ENCODE measurements around the gene MITF. TPM values are rescaled to one million over a fixed set of nuclear protein-coding genes. Genes with fewer than 3 reads are reported as not detected.
A peak's percentile ranks its signal among the peaks of the same experiment; 100 is the strongest.

Gene MITF
- total and polyA plus RNA-seq, 3 donors from 2014 or later = 5.5 to 9.0 (median 5.8) TPM

DNA sequence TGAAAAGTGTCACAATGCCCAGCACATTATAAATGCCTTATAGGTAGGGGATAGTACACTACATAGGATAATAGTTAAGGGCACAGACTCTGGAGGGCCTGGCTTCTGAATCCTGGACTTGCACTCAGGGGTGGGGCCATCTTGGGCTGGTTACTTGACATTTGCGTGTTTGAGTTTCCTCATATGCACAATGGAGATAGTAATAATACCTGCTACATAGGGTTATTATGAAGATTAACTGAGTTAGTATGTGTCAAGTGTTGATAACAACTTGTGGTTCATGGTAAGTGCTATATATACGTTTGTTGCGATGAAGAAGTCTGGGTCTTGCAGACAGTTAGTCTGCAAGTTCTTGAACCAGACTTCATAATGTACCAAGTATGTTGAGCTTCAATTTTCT, 37.0 kb downstream of the MITF start:
- intact Hi-C loops (cut with DNase I; ENCODE audit: low total_unique reads) = no loop called here
- H3K27me3 ChIP-seq = no peaks in the 10 kb centered on the region
- no peak for TF ChIP-seq POLR2A (IDR thresholded peaks at IDR 0.05)
- TF ChIP-seq, protein P1, sequence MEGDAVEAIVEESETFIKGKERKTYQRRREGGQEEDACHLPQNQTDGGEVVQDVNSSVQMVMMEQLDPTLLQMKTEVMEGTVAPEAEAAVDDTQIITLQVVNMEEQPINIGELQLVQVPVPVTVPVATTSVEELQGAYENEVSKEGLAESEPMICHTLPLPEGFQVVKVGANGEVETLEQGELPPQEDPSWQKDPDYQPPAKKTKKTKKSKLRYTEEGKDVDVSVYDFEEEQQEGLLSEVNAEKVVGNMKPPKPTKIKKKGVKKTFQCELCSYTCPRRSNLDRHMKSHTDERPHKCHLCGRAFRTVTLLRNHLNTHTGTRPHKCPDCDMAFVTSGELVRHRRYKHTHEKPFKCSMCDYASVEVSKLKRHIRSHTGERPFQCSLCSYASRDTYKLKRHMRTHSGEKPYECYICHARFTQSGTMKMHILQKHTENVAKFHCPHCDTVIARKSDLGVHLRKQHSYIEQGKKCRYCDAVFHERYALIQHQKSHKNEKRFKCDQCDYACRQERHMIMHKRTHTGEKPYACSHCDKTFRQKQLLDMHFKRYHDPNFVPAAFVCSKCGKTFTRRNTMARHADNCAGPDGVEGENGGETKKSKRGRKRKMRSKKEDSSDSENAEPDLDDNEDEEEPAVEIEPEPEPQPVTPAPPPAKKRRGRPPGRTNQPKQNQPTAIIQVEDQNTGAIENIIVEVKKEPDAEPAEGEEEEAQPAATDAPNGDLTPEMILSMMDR (IDR thresholded peaks at IDR 0.05) = no peak
- no peaks in the 10 kb centered on the region for H3K36me3 ChIP-seq (ENCODE audit: low read depth, missing control alignments)
- 89 to 96% methylated on average over 3 of the region's 3 CpGs for WGBS, 2 donors
- H3K9me3 ChIP-seq = no peaks in the 10 kb centered on the region
- no peak for DNase-seq
- H3K4me1 ChIP-seq = no peaks in the 10 kb centered on the region
- no peak overlapping the region for H3K4me3 ChIP-seq
- no peak overlapping the region for H3K27ac ChIP-seq

DNA sequence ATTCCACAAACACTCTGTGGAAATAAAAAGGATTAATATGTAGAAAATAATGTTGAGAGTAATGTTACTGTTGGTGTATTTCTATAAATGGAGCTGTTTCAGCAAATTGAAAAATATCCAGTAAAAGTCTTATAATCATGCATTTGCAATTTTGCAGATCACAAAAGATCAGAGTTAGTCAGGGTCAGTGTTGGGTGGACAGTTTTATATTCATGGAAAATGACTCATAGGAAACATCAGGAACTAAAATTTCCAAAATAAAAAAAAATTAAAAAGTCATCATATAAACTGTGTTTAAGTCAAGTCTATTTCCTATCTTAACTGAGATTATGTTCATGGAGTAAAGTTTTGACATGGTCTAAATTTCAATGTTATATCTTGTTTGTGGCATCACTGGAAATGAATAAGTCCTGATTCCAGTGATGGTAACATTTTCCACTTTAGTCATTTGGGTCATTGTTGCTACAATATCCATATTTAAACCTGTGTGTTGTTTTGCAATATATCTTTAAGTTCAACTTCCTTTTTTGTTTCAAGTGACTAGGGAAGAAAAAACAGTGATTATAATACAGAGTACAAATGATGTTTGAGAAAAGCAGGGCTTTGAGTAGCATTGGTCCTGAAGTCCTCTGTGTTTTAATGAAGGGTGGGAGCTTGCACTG, 37.8 kb downstream of the MITF start:
- intact Hi-C loops (cut with DNase I; ENCODE audit: low total_unique reads) = no loop called here
- Histone ChIP-seq H3K9me3 (no peaks in the 10 kb centered on the region), H3K27me3 (no peaks in the 10 kb centered on the region), H3K36me3 (ENCODE audit: low read depth, missing control alignments) (no peaks in the 10 kb centered on the region), H3K4me1 (no peaks in the 10 kb centered on the region), H3K27ac (no peak overlapping the region), H3K4me3 (no peak overlapping the region)
- no peak for DNase-seq
- no peak for TF ChIP-seq POLR2A (IDR thresholded peaks at IDR 0.05)
- TF ChIP-seq, protein P1 (IDR thresholded peaks at IDR 0.05) = no peak

DNA sequence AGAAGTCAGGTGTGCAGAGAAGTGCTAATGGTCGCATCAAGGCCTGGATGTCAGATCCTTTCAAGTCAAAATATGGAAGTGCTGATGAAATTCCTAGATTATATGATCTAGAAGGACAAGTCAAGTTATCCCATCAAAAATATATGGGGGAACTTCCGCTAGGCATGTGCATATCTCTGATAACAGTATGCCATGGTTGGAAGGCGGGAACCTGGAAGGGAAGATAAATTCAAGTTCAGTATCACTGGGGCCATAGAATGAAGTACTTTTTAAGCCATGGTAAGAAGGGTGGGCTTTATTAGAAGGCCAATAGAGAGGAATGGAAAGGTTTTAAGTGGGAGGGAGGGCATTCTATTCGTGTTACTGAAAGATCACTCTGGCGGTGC, 38.3 kb downstream of the MITF start:
- intact Hi-C loops (cut with DNase I; ENCODE audit: low total_unique reads) = no loop called here
- Histone ChIP-seq H3K4me1 (no peaks in the 10 kb centered on the region), H3K27ac (no peak overlapping the region), H3K36me3 (ENCODE audit: low read depth, missing control alignments) (no peaks in the 10 kb centered on the region), H3K4me3 (no peak overlapping the region), H3K9me3 (no peaks in the 10 kb centered on the region), H3K27me3 (no peaks in the 10 kb centered on the region)
- DNase-seq = no peak
- TF ChIP-seq, protein P1 (IDR thresholded peaks at IDR 0.05) = no peak
- TF ChIP-seq POLR2A (IDR thresholded peaks at IDR 0.05) = no peak
- WGBS, 2 donors = 92 to 93% methylated on average over 5 of the region's 5 CpGs

DNA sequence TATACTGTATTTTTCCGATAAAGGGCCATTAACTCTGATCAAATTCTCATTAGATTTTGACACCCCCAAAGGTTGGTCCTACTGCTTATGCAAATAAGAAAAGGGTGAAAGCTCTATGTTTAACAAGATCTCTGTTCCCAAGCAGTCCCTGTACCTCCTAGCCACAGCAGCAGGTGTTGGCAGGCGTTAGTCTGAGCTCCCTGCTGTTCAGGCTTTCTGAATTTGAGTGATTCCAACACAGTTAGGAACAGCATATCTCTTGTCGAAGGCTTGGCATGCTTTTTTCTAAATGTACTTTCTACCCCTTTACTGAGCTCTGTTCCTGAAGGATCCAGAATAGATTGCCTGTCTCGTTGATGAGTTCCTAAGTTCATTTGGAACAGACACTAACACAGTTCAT, 42.3 kb downstream of the MITF start:
- intact Hi-C loops (cut with DNase I; ENCODE audit: low total_unique reads) = no loop called here
- H3K4me3 ChIP-seq = no peak overlapping the region
- no peaks in the 10 kb centered on the region for H3K36me3 ChIP-seq (ENCODE audit: low read depth, missing control alignments)
- H3K27me3 ChIP-seq = no peaks in the 10 kb centered on the region
- H3K27ac ChIP-seq = no peak overlapping the region
- TF ChIP-seq, protein P1 (IDR thresholded peaks at IDR 0.05) = no peak
- no peak for TF ChIP-seq POLR2A (IDR thresholded peaks at IDR 0.05)
- H3K9me3 ChIP-seq = no peaks in the 10 kb centered on the region
- 54 to 73% methylated on average over 4 of the region's 4 CpGs for WGBS, 2 donors
- no peak for DNase-seq
- H3K4me1 ChIP-seq = peaks cover 7% of the 10 kb centered on the region

DNA sequence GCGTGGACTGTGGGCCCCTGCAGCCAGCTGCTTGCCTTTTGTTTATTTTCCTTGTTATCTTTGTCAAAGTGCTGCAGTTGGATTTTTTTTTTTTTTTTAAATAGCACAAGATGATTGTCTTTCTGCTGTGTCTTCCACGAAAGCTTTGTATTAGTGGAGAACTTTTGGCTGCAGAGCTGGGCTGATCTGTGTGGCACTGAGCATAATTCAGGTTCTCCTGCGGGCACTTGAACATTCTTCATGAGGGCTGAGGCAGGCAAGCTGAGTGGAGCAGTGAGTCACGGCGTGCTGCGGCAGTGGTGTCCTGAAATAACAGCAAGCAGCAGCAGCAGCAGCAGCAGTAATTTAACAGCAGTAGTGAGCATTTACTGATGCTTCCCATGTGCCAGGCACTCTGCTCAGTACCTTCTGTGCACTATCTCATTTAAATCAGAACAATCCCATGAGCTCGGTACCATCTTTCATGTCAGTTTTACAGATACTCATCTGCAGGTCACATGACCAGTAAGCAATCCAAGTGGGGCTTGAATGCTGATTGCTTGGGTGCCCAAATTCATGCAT, 45.8 kb downstream of the MITF start:
- TF ChIP-seq, protein P1 (IDR thresholded peaks at IDR 0.05) = no peak
- no peak for TF ChIP-seq POLR2A (IDR thresholded peaks at IDR 0.05)
- no peak overlapping the region for H3K4me3 ChIP-seq
- intact Hi-C loops (cut with DNase I; ENCODE audit: low total_unique reads) = no loop called here
- H3K27ac ChIP-seq = peak overlapping the region in 1 of 2 donors; percentile 41
- H3K4me1 ChIP-seq = peaks cover 7% of the 10 kb centered on the region
- H3K27me3 ChIP-seq = no peaks in the 10 kb centered on the region
- peak; percentile 18 for DNase-seq
- no peaks in the 10 kb centered on the region for H3K9me3 ChIP-seq
- no peaks in the 10 kb centered on the region for H3K36me3 ChIP-seq (ENCODE audit: low read depth, missing control alignments)
- 53 to 58% methylated on average over 7 of the region's 7 CpGs for WGBS, 2 donors
